Activated T-cell treated with anti-CD3 and anti-CD28 coated beads for 1 hour (primary cell): ENCODE results near the gene CCZ1B.
"Not testable (repeated sequence)": the region's sequence is repeated elsewhere in the genome, so short reads cannot be mapped to it uniquely, and the experiment has no call there.

Source experiments
- DNase-seq: peaks from one replicate; pipeline ENCODE4 v3.0.0-alpha.2; 2020; ENCODE audit warnings: low read depth

CCZ1B gene

DNA sequence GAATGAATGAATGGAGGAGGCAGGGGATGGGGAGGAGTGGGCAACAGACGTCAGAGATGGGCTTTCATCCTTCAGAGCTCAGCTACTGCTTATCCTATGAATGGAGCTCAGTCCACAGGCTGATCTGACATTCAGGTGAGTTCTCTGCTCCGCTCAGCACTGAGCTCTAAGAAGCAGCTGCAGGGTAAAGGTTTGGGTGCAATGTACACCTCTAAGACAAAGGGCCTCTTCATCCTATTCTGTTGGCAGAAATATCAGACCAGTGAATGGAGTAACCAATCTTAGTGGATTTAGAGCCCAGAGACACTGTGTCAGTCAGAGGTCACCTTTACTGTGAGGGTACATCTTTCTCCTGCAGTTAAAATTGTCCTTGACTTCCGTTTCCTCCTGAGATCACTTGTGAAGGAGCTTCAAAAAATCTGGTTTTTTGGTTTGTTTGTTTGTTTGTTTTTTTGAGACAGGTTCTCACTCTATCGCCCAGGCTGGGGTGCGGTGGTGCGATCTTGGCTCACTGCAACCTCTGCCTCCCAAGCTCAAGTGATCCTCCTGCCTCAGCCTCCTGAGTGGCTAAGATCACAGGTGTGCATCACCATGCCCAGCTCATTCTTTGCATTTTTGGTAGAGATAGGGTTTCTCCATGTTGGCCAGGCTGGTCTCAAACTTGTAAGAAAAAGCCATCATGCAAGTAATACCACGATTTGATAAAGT, 5.1 kb upstream of the CCZ1B start:
- DNase-seq: no peak

DNA sequence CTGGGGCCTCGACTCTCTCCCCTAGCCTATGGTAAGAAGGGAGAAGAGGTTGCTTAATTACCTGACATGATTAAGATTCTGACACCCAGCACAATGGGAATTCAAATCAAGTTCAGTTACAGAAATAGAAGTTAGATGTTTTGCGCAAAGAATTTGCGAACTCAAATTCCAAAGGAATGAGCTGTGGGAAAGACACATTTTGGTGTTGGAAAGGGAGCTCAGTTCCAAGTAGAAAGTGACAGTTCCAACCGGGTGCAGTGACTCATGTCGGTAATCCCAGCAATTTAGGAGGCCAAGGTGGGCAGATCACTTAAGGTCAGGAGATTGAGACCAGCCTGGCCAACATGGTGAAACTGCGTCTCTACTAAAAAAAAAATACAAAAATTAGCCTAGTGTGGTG, 4.0 kb upstream of the CCZ1B start:
- not testable (repeated sequence) for DNase-seq

GRCh38 chr7:6829616-6830015, 3.5 kb upstream of the CCZ1B start:
- DNase-seq: not testable (repeated sequence)

DNA sequence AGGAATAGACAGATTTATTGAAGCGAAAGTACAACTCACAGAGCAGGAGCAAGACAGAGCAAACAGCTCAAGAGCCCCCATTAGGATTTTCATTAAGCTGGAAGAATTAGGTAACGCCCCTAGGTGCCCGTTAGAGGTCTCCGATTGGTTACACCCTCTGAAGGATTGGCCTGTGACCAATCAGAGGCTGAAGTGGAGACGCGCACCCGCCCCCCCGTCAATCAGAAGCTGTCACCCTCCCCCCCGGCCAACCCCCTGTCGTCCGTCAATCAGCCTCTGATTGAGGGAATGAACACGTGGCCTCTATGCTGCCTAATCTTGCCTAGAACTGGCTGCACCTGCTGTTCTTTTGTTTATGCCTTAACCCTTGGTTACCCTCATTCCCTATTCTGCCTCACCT, 1.1 kb upstream of the CCZ1B start:
- DNase-seq: not testable (repeated sequence)

DNA sequence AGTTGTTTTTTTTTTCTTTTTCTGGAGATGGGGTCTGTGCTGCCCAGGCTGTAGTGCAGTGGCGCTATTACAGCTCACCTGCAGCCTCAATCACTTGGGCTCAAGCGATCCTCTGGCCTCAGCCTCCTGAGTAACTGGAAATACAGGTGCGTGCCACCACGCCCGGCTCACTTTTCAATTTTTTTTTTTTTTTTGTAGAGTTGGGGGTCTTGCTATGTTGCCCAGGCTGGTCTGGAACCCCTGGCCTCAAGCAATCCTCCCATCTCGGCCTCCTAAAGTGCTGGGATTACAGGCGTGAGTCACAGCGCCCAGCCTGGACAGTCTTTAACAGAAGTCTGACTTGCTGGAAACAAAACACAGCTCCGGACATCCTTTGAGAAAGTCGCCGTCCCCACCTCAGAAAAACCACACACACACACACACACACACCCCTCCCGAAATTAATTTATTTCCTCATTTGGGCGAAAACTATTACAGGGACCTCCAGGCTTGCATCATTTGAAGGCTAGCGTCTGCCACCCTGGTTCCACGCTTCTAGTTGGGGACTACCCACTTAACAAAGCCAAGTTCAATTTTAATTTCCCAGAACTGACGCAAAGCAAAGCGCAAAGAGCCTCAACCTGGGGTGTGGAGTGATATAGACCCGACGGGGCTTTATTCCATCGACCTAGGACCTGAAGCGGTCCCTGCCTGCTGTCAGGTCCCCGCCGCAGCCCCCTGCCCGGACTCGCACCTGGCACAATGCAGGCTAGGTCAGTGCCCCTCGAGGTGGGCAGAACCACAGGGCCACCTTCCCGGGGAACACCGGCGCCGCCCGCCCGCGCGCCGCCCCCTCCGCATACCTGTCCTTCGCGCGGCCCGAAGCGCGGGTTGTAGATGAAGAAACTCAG, 594 bp downstream of the CCZ1B start:
- DNase-seq: not testable (repeated sequence)

- not testable (repeated sequence) for DNase-seq
Measured at GRCh38 chr7:6821622-6822021, 4.5 kb downstream of the CCZ1B start.

DNA sequence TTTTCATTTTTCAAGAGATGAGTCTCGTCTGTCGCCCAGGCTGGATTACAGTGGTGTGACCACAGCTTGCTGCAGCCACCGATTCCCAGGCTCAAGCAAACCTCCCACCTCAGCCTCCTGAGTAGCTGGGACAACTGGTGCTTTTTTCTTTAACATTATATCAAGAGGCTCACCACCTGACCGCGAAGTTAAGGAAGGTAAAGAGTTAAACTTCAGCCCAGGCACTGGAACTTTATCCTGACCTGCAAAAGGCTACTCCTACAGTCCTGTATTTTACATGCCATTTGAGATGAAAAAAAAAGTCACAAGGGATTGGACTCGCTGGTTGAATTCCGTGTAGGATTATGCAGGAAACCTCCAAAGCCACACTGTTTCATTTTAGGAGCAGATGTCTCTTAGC, 10.6 kb downstream of the CCZ1B start:
- DNase-seq: not testable (repeated sequence)

DNA sequence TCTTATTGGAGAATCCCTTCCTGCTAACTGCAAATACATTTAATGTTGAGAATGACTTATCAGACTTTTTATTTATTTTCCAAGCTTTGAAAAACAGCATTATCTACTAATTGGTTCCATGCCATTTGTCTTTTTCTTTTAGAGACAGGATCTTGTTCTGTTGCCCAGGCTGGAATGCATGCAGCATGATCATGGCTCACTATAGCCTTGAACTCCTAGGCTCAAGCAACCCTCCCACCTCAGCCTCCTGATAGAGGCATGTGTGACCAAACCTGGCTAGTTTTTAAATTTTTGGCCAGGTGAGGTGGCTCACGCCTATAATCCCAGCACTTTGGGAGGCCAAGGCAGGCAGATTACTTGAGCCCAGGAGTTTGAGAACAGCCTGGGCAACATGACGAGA, 13.1 kb downstream of the CCZ1B start:
- not testable (repeated sequence) for DNase-seq

DNA sequence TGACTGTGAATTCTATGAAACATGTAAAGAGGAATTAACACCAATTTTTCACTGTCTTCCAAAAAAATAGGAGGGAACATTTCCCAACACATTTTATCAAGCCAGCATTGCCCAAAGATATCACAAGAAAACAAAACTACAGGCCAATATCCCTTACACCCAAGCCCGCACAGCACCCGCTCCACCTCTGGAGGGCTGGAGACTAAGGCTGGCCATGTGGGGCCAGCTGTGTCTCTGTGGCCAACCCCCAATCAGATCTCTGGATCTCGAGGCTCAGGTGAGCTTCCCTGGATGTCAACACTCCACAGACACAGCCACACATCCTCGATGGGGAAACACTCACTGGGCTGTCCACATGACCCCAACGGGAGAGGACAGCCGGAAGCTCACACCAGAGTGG, 18.1 kb downstream of the CCZ1B start:
- not testable (repeated sequence) for DNase-seq

- DNase-seq: not testable (repeated sequence)
Measured at GRCh38 chr7:6807393-6807918, 18.6 kb downstream of the CCZ1B start.

DNA sequence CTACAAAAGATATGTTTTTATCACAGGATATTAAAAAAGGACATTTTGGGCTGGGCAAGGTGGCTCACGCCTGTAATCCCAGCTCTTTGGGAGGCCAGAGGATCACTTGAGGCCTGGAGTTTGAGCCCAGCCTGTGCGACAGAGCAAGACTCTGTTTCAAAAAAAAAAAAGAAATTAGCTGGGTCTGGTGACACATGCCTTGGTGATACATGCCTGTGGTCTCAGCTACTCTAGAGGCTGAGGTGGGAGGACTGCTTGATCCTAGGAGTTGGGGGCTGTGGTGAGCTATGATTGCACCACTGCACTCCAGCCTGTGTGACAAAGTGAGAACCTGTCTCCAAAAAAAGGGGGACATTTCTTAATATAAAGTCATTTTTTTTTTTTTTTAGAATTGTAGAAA, 25.7 kb downstream of the CCZ1B start:
- not testable (repeated sequence) for DNase-seq

GRCh38 chr7:6799887-6800286, 26.2 kb downstream of the CCZ1B start:
- not testable (repeated sequence) for DNase-seq

GRCh38 chr7:6798047-6798446, 28.0 kb downstream of the CCZ1B start:
- DNase-seq: not testable (repeated sequence)

- not testable (repeated sequence) for DNase-seq
Measured at GRCh38 chr7:6797218-6797617, 28.9 kb downstream of the CCZ1B start.

DNA sequence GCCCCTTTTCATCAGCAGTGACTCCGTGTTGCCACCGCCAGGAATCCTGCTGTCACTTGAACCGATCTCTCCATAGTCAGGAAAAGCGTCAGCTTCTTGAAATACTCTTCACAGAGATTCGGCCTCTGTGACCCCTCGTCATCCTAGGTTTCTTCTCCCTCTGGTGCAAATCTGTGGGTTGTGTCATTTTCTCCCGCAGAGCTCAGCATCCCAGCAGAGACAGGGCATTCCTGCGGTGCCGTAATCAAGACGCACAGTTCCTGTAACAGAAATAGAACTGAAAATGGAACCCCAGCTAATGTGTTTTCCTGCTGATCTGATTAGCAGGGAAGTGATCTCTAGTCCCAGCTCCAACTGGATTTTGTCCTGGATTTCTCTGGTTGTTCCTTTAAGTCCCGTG, 31.8 kb downstream of the CCZ1B start:
- not testable (repeated sequence) for DNase-seq

- not testable (repeated sequence) for DNase-seq
Measured at GRCh38 chr7:6792113-6792872, 33.8 kb downstream of the CCZ1B start.

GRCh38 chr7:6789353-6789752, 36.7 kb downstream of the CCZ1B start:
- not testable (repeated sequence) for DNase-seq

DNA sequence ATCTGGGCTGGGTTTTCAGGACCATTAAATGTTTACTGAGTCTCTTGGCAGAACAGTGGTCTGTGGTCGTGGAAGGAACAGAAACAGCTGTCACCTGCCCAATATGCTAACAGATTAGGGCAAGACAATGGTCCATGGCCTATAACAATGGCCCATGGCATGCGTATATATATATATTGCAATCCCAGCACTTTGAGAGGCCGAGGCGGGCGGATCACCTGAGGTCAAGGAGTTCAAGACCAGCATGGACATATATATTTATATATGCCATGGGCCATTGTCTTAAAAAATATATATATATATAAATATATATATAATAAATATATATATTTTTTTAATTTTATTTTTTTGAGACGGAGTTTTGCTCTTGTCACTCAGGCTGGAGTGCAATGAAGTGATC, 44.5 kb downstream of the CCZ1B start:
- not testable (repeated sequence) for DNase-seq

- DNase-seq: not testable (repeated sequence)
Measured at GRCh38 chr7:6761186-6761585, 64.9 kb downstream of the CCZ1B start.

GRCh38 chr7:6753964-6754363, 72.1 kb downstream of the CCZ1B start, which contains the start of gene RSPH10B2:
TSS of gene RSPH10B2 (plus strand) at chr7:6754103. CDS start at chr7:6757678, 3,575 bp downstream.
- not testable (repeated sequence) for DNase-seq

GRCh38 chr7:6750173-6750572, 75.9 kb downstream of the CCZ1B start:
- not testable (repeated sequence) for DNase-seq

GRCh38 chr7:6749335-6749734, 76.7 kb downstream of the CCZ1B start:
- DNase-seq: not testable (repeated sequence)
